A673 (cell line): Measurements from ENCODE around the gene COG1. TPM values are rescaled to one million over a fixed set of nuclear protein-coding genes. Genes with fewer than 3 reads are reported as not detected.

Experiments used
- BruUV-seq: library from RNA; stranded (reverse); fragments of 400-500 nt; replicated peaks from 2 replicates; lab custom pipeline; 2021; lab: Mats Ljungman, UMichigan
- CTCF ChIA-PET: fragments of 300-600 bp; sonication (Branson Sonifier 250); formaldehyde crosslinking; loops from one replicate; lab custom pipeline; 2022; ENCODE audit warnings: antibody characterized with exemption; lab: Charles Lee
- POLR2A ChIA-PET: fragments of 300-600 bp; sonication (Branson Sonifier 250); formaldehyde crosslinking; loops from one replicate; lab custom pipeline; 2022; ENCODE audit warnings: antibody characterized with exemption; ENCODE audit not compliant: low non-redundant PET; lab: Charles Lee
- DNase-seq: peaks from one replicate; pipeline ENCODE4 v3.0.0-alpha.2; 2015; ENCODE audit warnings: low spot score
- H3K27ac ChIP-seq: fragments of 200-600 bp; sonication (generic); 2 replicates; pipeline ENCODE4 v1.5.1; 2016; ENCODE audit warnings: mixed run types, low read depth, mild to moderate bottlenecking, mixed read lengths, antibody characterized with exemption, low read length; ENCODE audit not compliant: poor library complexity, severe bottlenecking
- H3K27me3 ChIP-seq: fragments of 200-600 bp; sonication (generic); replicated peaks from 2 replicates; pipeline ENCODE4 v1.6.1; 2017; ENCODE audit warnings: mixed run types, low read depth, mild to moderate bottlenecking, mixed read lengths, antibody characterized with exemption, low read length; ENCODE audit not compliant: insufficient read depth, poor library complexity
- H3K36me3 ChIP-seq: fragments of 200-600 bp; sonication (generic); 2 replicates; pipeline ENCODE4 v1.6.1; 2016; ENCODE audit warnings: mixed run types, mild to moderate bottlenecking, mixed read lengths, antibody characterized with exemption, low read length; ENCODE audit not compliant: insufficient read depth, poor library complexity, severe bottlenecking
- H3K4me1 ChIP-seq: fragments of 200-600 bp; sonication (generic); 2 replicates; pipeline ENCODE4 v1.6.1; 2017; ENCODE audit warnings: mixed run types, mild to moderate bottlenecking, mixed read lengths, antibody characterized with exemption, low read length; ENCODE audit not compliant: insufficient read depth, poor library complexity, severe bottlenecking
- H3K4me3 ChIP-seq: fragments of 200-600 bp; sonication (generic); 2 replicates; pipeline ENCODE4 v1.5.1; 2016; ENCODE audit warnings: low read depth, mixed run types, mild to moderate bottlenecking, mixed read lengths, low read length; ENCODE audit not compliant: poor library complexity, severe bottlenecking
- H3K9me3 ChIP-seq: fragments of 200-600 bp; sonication (generic); 2 replicates; pipeline ENCODE4 v1.6.1; 2016; ENCODE audit warnings: mixed run types, low read depth, mild to moderate bottlenecking, mixed read lengths, antibody characterized with exemption, low read length; ENCODE audit not compliant: poor library complexity, severe bottlenecking
- EZH2 ChIP-seq: fragments of 200-600 bp; sonication (generic); IDR thresholded peaks from 2 replicates; pipeline ENCODE4 v1.6.1; 2017; ENCODE audit warnings: borderline replicate concordance, low read depth, mild to moderate bottlenecking, mixed read lengths, antibody characterized with exemption, low read length; ENCODE audit not compliant: poor library complexity, severe bottlenecking
- intact Hi-C: fragments of 100-400 bp; cut with micrococcal nuclease; formaldehyde crosslinking; loops from one replicate; pipeline ENCODE4 v1.10.0; 2022; ENCODE audit not compliant: unreplicated experiment
- total RNA-seq: library from RNA; stranded (reverse); gene quantifications from 2 replicates; pipeline ENCODE4 v1.2.3, GENCODE V29; 2021
- TF ChIP-seq, protein P1 (sequence below): fragments of 300-800, 200-600 bp; sonication (generic); conservative IDR thresholded peaks from 2 replicates; pipeline ENCODE4 v1.5.1; 2017; ENCODE audit warnings: low read depth, mild to moderate bottlenecking, antibody characterized with exemption, low read length, moderate library complexity, mixed read lengths

Gene COG1
- total RNA-seq, 1 experiment from 2014 or later: 32.2 TPM

DNA sequence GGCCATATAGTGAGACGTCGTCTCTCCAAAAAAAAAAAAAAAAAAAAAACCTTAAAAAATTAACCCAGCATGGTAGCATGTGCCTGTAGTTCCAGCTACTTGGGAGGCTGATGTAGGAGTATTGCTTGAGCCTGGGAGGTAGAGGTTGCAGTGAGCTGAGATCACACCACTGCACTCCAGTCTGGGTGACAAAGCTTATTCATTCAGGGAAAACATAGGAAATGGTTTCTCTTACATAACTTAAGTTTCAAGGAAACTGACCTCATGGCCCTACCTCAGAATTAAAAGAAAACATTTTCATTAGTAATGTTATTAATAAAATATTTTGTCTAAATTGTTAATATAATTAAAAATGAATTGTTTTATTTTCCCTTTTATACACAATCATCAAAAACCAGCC lies 31.4 kb downstream of the COG1 start:
- H3K4me1 ChIP-seq: peaks cover 21% of the 10 kb centered on the region
- H3K27me3 ChIP-seq: no peaks in the 10 kb centered on the region
- TF ChIP-seq EZH2: no peak
- TF ChIP-seq, protein P1, sequence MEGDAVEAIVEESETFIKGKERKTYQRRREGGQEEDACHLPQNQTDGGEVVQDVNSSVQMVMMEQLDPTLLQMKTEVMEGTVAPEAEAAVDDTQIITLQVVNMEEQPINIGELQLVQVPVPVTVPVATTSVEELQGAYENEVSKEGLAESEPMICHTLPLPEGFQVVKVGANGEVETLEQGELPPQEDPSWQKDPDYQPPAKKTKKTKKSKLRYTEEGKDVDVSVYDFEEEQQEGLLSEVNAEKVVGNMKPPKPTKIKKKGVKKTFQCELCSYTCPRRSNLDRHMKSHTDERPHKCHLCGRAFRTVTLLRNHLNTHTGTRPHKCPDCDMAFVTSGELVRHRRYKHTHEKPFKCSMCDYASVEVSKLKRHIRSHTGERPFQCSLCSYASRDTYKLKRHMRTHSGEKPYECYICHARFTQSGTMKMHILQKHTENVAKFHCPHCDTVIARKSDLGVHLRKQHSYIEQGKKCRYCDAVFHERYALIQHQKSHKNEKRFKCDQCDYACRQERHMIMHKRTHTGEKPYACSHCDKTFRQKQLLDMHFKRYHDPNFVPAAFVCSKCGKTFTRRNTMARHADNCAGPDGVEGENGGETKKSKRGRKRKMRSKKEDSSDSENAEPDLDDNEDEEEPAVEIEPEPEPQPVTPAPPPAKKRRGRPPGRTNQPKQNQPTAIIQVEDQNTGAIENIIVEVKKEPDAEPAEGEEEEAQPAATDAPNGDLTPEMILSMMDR: no peak
- no peak for DNase-seq
- H3K4me3 ChIP-seq: no peak overlapping the region
- H3K36me3 ChIP-seq: no peaks in the 10 kb centered on the region
- BruUV-seq: no TSS peak
- H3K27ac ChIP-seq: no peak overlapping the region
- ChIA-PET CTCF (no interaction called here), POLR2A (no interaction called here)
- H3K9me3 ChIP-seq: no peaks in the 10 kb centered on the region
- intact Hi-C loops: no loop called here

DNA sequence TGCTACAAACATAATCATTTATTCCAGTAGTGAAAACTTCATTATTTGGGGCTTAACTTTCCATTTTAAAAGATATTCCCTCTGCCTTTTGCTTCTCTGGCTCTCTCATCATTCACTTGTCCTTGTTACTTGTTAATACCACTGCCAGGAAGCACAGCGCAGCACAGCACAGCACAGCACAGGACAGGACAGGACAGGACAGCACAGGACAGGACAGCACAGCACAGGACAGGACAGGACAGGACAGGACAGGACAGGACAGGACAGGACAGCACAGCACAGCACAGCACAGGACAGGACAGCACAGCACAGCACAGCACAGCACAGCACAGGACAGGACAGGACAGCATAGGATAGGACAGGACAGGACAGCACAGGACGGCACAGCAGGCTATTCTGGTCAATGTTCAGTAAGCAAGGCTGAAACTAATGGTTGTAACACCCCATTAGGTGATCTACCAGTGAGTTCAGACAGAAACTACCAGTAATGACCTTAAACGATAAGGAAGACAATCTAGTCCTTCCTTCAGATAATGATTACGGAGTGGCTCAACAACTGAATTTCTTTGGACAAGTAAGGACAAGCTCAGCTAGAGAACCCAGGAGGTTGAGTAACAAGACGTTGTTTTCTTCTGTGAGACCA lies 31.9 kb downstream of the COG1 start:
- Histone ChIP-seq H3K36me3 (no peaks in the 10 kb centered on the region), H3K4me3 (no peak overlapping the region), H3K27me3 (no peaks in the 10 kb centered on the region), H3K27ac (no peak overlapping the region), H3K4me1 (peaks cover 24% of the 10 kb centered on the region), H3K9me3 (no peaks in the 10 kb centered on the region)
- no peak for DNase-seq
- ChIA-PET CTCF (no interaction called here), POLR2A (no interaction called here)
- intact Hi-C loops: no loop called here
- BruUV-seq: no TSS peak
- TF ChIP-seq EZH2: no peak
- TF ChIP-seq, protein P1: no peak

DNA sequence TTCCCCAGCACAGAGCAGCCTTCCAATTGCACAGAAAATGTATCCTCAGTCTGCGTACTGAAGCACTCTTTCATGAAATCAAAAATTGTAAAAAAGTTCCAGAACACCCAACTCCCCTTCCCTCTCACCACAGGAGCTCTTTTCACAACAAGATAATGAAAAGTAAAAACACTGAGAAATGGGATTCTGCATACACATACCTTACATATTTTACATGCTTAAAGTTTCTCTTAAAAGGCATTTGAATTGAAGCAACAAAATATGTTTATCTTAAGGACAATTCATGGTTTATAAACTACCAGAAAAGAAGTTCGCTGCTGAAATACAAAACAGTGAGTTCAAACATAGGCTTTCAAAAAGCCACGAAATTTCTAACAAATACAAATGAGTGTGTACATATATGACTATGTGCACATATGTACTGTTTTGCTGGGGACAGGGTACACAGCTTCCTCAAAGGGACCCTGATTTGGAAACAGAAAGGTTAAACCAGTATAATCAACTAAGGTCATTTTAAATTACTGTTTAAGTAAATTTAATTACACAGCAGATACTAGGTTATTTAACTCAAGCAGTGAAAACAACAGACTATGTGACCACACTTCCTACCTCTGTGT lies 33.8 kb downstream of the COG1 start:
- ChIA-PET POLR2A (no interaction called here), CTCF (no interaction called here)
- no peak for DNase-seq
- H3K27ac ChIP-seq: peak overlapping the region; percentile 15
- no TSS peak for BruUV-seq
- H3K9me3 ChIP-seq: no peaks in the 10 kb centered on the region
- intact Hi-C loops: no loop called here
- no peak for TF ChIP-seq EZH2
- TF ChIP-seq, protein P1: no peak
- H3K4me3 ChIP-seq: no peak overlapping the region
- no peaks in the 10 kb centered on the region for H3K36me3 ChIP-seq
- H3K4me1 ChIP-seq: peaks cover 24% of the 10 kb centered on the region
- no peaks in the 10 kb centered on the region for H3K27me3 ChIP-seq
